GM10266 (cell line): ENCODE data around the gene TANC1.

Experiments used
- DNase-seq: peaks from one replicate; pipeline ENCODE4 v3.0.0; 2012; ENCODE audit errors: extremely low spot score
- TF ChIP-seq, protein P1 (sequence below): IDR thresholded peaks from 2 replicates; pipeline ENCODE4 v1.5.1; 2012; ENCODE audit warnings: mild to moderate bottlenecking, low read depth; ENCODE audit not compliant: control insufficient read depth, insufficient read depth; ENCODE audit errors: missing control alignments

TANC1 gene

DNA sequence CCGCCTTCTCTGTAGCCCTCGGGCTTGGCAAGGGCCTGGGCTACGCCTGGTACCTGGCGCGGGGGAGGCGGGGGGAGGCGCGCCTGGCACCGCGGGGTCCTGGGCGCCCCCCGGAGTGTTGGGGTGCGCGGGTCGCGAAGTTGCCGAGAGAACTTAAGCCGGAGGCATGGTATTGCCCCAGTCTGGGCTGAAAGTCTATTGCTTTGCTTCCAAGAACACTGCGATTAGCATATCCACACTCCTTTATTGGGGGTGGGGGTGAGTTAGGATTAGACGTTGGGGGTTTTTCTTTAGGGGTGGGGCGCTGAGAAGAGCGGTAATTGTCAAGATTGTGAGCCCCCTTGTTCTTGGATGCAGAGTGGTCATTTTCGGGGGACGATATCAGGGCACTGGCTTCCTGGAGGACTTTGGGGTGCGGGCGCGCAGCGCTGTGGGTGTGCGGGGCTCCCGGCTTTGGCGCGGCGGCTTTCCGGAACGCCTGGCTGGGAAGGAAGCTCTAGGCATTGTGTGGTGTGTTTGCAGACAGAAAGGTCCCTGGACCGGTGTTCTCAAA lies 798 bp downstream of the TANC1 start:
- TF ChIP-seq, protein P1, sequence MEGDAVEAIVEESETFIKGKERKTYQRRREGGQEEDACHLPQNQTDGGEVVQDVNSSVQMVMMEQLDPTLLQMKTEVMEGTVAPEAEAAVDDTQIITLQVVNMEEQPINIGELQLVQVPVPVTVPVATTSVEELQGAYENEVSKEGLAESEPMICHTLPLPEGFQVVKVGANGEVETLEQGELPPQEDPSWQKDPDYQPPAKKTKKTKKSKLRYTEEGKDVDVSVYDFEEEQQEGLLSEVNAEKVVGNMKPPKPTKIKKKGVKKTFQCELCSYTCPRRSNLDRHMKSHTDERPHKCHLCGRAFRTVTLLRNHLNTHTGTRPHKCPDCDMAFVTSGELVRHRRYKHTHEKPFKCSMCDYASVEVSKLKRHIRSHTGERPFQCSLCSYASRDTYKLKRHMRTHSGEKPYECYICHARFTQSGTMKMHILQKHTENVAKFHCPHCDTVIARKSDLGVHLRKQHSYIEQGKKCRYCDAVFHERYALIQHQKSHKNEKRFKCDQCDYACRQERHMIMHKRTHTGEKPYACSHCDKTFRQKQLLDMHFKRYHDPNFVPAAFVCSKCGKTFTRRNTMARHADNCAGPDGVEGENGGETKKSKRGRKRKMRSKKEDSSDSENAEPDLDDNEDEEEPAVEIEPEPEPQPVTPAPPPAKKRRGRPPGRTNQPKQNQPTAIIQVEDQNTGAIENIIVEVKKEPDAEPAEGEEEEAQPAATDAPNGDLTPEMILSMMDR: no peak
- peak; percentile 22 for DNase-seq

DNA sequence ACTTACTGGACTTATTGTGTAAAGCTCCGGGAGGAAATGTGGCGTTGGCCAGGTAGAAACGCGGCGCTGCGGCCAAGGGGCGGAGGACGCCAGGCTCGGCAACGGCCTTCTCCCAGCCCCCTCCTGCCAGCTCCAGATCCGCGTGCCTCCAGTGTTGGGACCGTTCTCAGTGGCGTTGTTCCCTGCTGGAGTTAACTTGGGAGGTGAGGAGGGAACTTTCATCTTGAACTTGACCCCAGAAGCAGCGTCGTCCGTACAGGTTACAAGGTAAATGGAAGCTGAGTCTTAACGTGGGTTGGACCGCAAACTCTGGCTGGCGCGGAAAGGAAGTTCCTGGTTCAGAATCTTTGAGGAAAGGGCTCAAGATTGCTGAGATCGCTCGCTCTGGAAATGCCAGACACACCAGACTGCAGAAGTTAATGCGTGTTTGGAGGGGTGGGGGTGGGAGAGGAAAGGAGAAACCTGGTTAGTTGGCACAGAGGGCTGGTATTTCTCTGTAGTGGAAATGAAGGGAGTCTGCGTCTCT lies 1.3 kb downstream of the TANC1 start:
- no peak for DNase-seq
- TF ChIP-seq, protein P1: no peak

DNA sequence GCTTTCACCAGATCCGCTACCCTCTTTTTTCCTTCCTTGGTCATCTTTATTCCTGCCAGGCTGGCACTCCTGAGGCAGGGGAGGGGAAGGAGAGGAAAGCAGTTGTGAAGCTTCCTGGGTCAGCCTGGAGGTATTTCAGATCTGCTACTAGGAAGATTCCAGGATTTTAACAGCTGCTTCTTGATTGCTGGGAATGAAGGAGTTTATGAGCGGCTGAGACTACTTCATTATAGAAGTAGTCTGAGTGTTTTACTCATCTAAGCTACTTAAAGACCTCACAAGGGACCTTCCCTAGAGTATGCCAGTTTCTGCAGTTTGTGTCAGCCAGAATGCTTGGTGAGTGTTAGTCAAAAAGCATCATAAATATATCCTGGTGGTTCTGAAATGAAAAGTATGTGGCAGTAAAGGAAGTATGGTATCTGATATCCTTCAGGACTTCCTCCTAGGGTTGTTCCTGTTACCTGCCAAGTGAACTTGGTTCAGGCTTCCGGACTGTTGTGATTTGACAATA lies 1.9 kb downstream of the TANC1 start:
- TF ChIP-seq, protein P1: no peak
- no peak for DNase-seq

DNA sequence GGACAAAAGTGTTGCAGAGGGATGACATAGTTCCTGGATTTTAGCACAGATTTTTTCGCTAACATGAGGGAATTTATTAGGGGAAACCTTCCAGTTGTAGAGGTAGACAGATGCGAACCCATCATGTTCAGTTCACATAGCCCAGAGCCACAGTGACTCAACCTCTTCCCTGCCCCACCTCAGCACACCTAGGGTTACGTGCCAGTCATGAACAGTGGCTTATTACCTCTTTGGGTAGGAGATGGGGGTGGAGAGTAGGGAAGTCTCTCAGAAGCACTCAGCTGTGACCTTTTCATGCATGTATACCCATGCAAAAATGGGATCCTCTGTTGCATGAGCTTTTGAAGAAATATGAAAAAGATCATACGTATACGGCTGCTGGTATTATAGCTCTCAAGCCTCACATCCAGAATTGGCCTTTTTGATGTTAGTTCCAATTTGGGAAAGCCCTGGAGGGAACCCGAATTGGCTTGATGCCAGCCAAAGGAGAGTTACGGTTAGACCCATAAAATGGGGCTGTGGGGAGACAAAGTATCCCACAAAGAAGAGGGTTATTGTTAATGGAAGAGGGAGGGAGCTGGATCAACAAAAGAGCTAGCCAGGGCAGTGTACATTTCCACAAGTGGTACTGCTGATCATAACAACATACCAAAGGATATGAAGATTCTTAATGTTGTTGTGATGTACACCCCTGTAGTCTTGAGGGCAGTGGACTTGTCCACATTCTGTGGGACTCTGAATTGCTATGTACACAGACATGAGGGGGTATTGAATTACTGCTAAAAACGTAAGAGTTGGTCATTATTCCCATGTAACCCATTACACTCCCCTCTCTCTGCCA lies 4.9 kb downstream of the TANC1 start:
- no peak for DNase-seq
- TF ChIP-seq, protein P1: no peak

DNA sequence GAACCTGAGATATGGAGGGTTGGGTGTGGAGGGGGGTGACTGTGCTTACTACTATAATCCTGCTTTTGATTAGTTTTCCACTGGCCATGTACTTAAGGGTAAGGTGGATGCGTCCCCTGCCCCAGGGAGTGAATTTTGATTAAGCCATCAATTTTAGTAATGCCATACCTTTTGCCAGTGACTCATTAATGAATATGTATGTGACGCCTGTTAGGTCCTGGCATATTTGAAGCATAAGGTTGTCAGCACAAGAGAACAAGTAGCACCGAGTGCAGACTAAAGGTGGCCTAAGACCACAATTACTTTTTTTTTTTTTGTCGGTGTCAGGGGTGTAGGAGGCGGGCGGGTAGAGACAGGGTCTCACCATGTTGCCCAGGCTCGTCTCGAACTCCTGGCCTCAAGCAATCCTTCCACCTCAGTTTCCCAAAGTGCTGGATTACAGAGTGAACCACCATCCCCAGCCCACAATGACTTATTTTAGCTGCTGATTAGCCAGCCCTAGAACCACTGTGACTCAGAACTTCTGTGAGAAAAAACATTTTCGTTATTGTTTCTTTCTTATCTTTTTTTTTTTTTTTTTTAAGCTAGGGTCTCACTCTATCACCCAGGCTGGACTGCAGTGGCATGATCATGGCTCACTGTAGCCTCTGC lies 7.0 kb downstream of the TANC1 start:
- no peak for DNase-seq
- TF ChIP-seq, protein P1: no peak

DNA sequence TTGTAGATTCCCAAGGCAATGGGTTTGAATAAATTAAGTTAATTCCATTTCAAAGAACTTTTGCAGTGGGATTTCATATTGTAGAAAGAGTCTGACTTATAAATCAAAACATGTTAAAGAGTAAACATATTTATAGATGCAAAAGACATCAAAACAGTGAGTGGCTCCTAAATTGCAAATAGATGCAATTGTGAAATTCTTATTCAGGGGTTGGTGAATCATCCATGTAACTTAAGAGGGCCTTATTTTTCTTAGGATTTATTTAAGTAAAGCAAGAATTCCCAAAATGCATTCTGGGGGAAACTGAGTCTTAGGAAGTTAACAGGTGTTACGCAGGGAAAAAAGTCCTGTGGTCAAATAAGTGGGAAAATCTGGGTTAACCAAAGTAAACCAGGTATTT lies 11.3 kb downstream of the TANC1 start:
- TF ChIP-seq, protein P1: no peak
- DNase-seq: no peak

DNA sequence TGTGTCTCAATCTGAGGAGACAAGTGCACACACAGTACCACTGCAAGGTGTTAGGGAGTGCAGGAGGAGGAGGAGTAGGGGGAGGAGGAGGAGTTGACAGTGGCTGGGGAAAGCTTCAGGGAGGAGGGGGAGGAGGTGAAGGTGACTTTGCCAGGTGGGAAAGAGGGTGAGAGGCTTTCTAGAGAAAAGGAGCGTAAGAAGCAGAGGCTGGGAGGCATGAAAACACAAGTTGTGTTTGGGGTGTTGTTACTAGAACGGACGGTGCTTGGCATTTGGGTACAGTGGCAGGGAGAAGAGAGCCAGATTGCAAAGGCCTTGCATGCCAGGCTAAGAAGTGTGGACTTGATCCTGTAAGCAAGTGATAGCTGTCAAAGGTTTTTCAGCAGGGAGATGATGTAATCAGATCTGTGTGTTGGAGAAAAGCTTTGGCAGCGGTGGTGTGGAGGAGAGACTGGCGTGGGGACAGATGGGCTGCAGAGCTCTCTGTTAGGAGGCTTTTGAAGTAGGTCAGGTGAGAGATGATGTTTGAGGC lies 16.2 kb downstream of the TANC1 start:
- TF ChIP-seq, protein P1: no peak
- DNase-seq: no peak
